ENCODE measurements around the gene AMPH. TPM values are rescaled to one million over a fixed set of nuclear protein-coding genes. Genes with fewer than 3 reads are reported as not detected.
A peak's percentile ranks its signal among the peaks of the same experiment; 100 is the strongest.

AMPH gene
- total and polyA plus RNA-seq, 8 donors = 0.22 to 6.8 (median 1.3) TPM

- TF ChIP-seq, protein P1, sequence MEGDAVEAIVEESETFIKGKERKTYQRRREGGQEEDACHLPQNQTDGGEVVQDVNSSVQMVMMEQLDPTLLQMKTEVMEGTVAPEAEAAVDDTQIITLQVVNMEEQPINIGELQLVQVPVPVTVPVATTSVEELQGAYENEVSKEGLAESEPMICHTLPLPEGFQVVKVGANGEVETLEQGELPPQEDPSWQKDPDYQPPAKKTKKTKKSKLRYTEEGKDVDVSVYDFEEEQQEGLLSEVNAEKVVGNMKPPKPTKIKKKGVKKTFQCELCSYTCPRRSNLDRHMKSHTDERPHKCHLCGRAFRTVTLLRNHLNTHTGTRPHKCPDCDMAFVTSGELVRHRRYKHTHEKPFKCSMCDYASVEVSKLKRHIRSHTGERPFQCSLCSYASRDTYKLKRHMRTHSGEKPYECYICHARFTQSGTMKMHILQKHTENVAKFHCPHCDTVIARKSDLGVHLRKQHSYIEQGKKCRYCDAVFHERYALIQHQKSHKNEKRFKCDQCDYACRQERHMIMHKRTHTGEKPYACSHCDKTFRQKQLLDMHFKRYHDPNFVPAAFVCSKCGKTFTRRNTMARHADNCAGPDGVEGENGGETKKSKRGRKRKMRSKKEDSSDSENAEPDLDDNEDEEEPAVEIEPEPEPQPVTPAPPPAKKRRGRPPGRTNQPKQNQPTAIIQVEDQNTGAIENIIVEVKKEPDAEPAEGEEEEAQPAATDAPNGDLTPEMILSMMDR (IDR thresholded peaks at IDR 0.05) = no peak
- H3K27me3 ChIP-seq = no peaks in the 10 kb centered on the region
- no peak for FAIRE-seq
- WGBS, 2 donors = 73 to 83% methylated on average over 5 of the region's 5 CpGs
- intact Hi-C loops (cut with DNase I) = no loop called here
- H3K36me3 ChIP-seq = no peaks in the 10 kb centered on the region
- no peaks in the 10 kb centered on the region for H3K4me1 ChIP-seq
- no peak for ATAC-seq
- DNase-seq = no peak
- no peak overlapping the region for H3K27ac ChIP-seq
- no peak overlapping the region for H3K4me3 ChIP-seq
- H3K9me3 ChIP-seq = no peaks in the 10 kb centered on the region
Measured at GRCh38 chr7:38453826-38454225, 177.3 kb downstream of the AMPH start.

DNA sequence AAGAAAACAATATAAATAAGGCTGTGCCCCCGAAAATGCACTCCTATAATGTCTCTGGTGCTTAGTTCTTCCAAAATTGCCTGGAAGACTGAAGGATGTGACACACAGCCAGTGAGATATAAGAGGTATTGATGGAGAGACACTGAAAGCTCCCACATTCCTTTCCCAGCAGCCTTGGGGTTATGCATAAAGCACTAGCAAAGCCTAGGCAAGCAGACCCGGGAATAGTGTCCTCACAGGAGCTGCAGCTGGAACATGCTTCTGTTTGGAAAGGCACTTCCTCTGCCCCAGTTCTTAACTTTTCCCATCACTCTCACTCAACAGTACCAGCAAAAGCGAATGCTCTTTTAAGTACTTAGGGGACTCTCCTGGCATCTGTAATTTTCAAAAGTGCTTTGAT is 178.0 kb downstream of the AMPH start:
- 31 to 38% methylated on average over 3 of the region's 3 CpGs for WGBS, 2 donors
- DNase-seq = no peak

DNA sequence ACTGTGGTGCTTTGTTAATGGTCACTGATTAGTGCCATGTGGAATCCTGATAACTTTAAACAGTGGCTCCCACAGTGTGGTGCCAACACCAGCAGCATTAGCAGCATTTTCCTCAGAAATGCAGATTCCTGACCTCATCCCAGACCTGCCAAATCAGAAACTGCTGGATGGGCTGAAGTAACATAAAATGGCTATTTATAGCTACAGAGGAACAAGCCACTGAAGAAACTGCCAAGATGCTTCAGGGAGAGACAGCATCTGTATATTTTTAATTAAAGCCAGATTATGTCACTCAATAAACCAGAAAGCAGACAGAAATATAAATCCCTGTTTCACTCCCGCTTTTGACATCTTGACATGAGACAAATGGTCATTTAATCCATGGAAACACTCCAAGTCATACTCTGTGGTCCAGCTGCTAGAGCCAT is 178.5 kb downstream of the AMPH start:
- intact Hi-C loops (cut with DNase I) = no loop called here
- Histone ChIP-seq H3K27ac (no peak overlapping the region), H3K4me3 (no peak overlapping the region), H3K27me3 (no peaks in the 10 kb centered on the region), H3K36me3 (no peaks in the 10 kb centered on the region), H3K4me1 (no peaks in the 10 kb centered on the region), H3K9me3 (no peaks in the 10 kb centered on the region)
- DNase-seq = no peak
- FAIRE-seq = no peak
- 48 to 56% methylated on average over 1 of the region's 1 CpG for WGBS, 2 donors
- ATAC-seq = no peak
- TF ChIP-seq, protein P1 (IDR thresholded peaks at IDR 0.05) = no peak

More for the DNA sequence above, 178.0 kb downstream of the AMPH start:
- TF ChIP-seq, protein P1 (IDR thresholded peaks at IDR 0.05) = no peak
- ATAC-seq (no peak), FAIRE-seq (no peak)
- Histone ChIP-seq H3K4me1 (no peaks in the 10 kb centered on the region), H3K27ac (no peak overlapping the region), H3K27me3 (no peaks in the 10 kb centered on the region), H3K36me3 (no peaks in the 10 kb centered on the region), H3K9me3 (no peaks in the 10 kb centered on the region), H3K4me3 (no peak overlapping the region)
- intact Hi-C loops (cut with DNase I) = no loop called here

DNA sequence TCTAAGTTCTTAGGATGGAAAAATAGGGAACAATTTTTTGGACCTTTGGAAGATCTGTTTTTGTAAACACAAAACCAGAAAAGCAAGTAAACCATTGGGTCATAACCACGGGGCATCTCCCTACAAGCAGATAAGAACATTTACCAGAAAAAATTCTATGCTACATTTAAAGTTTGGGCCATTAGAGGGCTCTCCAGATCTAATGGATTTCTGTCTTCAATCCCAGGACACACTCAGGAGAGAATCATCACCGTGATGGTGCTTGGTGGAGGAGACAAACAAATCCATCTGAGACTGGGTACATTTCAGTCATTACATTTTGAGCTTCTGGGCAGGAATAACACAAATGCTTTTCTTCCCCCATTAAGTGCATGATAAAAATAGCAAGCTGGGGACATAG is 179.3 kb downstream of the AMPH start:
- intact Hi-C loops (cut with DNase I) = no loop called here
- no peak overlapping the region for H3K27ac ChIP-seq
- H3K27me3 ChIP-seq = no peaks in the 10 kb centered on the region
- no peaks in the 10 kb centered on the region for H3K36me3 ChIP-seq
- ATAC-seq (peak in 3 of 4 donors; percentile 47 to 60 (median 51)), DNase-seq (no peak), FAIRE-seq (no peak)
- no peak overlapping the region for H3K4me3 ChIP-seq
- no peaks in the 10 kb centered on the region for H3K4me1 ChIP-seq
- WGBS, 2 donors = 1 to 6% methylated on average over 2 of the region's 2 CpGs
- TF ChIP-seq, protein P1 (IDR thresholded peaks at IDR 0.05) = no peak
- no peaks in the 10 kb centered on the region for H3K9me3 ChIP-seq

GRCh38 chr7:38448584-38449234 is 182.5 kb downstream of the AMPH start:
- DNase-seq (no peak), ATAC-seq (no peak), FAIRE-seq (no peak)
- WGBS, 2 donors = 66 to 67% methylated on average over 5 of the region's 5 CpGs
- Histone ChIP-seq H3K4me1 (no peaks in the 10 kb centered on the region), H3K9me3 (no peaks in the 10 kb centered on the region), H3K4me3 (no peak overlapping the region), H3K36me3 (no peaks in the 10 kb centered on the region), H3K27me3 (no peaks in the 10 kb centered on the region), H3K27ac (no peak overlapping the region)
- intact Hi-C loops (cut with DNase I) = no loop called here
- TF ChIP-seq, protein P1 (IDR thresholded peaks at IDR 0.05) = no peak
